NCI-H69 (cell line): ENCODE measurements around the gene REM2.
"Not testable (repeated sequence)": the region's sequence is repeated elsewhere in the genome, so short reads cannot be mapped to it uniquely, and the experiment has no call there.

ENCODE experiments used
- DNase-seq: peaks from one replicate; lab custom pipeline; 2025; lab: John Stamatoyannopoulos, UW

REM2 gene

GRCh38 chr14:22848351-22849164 lies 34.5 kb upstream of the REM2 start:
- DNase-seq, result peak; percentile 62

DNA sequence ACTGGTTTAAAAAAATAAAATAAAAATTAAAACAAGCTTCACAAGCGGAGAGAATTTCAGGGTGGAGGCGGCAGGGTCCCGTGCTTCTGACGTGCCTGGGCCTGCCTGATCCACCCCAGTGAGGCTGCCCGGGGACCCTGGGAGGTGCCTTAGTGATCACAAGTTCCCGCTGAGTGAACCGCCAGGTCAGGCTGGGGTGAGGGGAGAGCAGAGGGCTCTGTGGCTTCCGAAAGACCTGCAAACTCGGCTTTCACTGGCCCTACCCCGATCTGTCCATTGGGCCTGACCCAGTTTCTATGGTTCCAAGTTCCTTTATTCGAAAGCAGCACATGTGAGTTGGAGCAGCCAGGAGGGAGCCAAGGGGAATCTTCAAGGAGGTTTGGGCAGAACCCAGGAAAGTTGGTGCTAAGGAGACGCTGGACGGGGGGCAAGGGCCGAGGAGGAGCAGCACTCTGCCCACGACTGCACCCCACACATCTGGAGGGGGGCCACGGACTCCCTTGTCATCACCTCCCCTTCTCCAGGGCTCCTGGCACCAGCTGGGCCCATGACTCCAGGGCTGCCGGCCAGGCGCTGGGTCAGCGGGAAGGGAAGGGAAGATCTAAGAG lies 33.7 kb upstream of the REM2 start:
- peak; percentile 40 for DNase-seq

DNA sequence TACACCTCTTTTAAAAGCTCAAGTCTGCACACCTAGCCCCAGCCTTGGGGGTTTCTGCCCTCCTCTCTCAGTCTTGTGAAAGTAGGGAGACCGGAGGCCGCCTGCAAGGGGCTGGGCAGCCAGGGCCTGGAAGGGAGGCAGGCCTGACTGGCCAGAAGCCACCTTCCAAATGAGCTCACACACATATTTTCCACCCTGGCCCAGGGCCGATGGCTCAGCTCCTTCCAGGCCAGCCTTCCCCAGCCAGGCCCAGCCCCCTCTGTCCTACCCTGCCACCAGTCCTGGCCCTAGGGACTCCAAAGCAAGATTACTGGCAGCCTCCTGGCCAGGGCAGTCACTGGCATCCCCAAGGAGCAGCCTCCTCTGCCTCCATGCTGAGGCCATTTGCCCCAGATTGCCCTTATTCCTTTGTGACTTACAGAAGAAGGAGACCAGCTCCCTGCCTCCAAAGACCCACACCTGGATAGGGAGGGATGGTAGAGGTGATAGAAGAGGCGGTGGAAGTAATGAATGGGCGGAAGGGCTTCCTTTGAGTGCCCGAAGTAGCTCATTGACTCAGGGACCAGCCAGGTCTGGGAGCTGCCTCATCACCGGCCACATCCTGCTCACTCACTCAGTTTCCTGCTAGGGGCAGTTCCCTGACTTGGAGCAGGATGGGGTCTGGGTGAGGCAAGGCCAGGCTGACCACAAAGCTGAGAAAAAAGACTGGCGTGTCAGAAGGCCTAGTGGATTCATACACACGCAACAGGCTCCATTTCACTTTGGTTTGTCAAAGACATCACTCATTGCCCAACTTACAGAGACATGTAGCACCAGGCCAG lies 31.9 kb upstream of the REM2 start:
- DNase-seq, result no peak

- DNase-seq, result not testable (repeated sequence)
Observed at GRCh38 chr14:22852178-22852577, 30.8 kb upstream of the REM2 start.

DNA sequence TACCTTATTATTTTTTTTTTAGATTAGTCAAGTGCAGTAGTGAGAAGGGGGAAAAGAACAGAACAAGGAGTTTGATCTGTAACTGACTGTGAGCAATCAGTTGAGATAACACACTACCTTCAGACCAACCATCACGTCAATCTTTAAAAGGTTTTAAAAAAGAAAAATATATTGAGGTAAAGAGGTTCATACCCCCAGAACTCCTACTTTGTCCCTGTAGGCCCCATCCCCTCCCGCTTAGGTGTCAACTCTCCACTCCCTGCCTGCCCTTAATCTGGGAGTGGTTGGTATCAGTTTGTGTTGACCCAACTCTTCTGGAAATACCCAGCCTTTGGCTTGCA lies 30.5 kb upstream of the REM2 start:
- DNase-seq, result no peak

- DNase-seq, result peak; percentile 84
Observed at GRCh38 chr14:22852940-22853767, 29.9 kb upstream of the REM2 start.

GRCh38 chr14:22854296-22854695 lies 28.7 kb upstream of the REM2 start:
- not testable (repeated sequence) for DNase-seq

DNA sequence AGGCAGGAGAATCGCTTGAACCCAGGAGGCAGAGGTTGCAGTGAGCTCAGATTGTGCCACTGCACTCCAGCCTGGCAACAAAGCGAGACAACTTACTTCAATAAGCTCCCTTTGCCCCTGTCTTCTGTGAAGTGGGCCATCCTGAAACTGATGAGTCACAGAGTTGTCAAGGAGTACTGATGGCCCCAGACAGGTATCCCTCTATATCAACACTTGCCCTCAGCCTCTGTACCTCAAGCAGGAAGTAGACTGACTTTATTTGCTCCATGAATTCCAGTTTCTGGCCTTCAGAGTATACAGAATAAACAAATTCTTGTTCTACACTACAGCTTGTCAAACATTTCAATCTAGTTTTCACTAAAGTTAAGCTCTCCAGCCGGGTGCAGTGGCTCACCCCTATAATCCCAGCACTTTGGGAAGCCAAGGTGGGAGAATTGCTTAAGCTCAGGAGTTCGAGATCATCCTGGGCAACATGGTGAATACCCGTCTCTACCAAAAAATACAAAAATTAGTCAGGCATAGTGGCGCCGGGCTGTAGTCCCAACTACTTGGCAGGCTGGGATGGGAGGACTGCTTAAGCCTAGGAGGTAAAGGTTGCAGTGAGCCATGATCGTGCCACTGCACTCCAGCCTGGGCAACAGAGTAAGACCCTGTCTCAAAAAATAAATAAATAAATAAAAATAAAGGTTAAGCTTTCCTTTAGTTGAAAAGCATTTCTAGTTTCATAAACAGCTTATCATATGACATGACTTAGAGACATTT lies 27.9 kb upstream of the REM2 start:
- no peak for DNase-seq

DNA sequence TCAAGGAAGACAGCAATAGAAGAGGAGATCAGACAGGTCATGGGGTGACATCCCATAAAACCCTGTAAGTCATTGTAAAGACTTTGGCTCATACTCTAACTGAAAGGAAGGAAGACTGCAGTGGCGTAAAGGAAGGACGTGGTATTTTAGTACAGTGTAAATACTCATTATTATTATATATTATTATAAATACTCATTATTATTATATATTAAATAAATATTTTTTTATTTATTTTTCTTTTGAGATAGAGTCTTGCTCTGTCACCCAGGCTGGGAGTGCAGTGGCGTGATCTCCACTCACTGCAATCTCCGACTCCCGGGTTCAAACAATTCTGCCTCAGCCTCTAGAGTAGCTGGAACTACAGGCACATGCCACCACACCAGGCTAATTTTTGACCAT lies 26.6 kb upstream of the REM2 start:
- DNase-seq, result no peak

- DNase-seq, result not testable (repeated sequence)
Observed at GRCh38 chr14:22860377-22860776, 22.6 kb upstream of the REM2 start.

GRCh38 chr14:22861651-22862050 lies 21.4 kb upstream of the REM2 start:
- DNase-seq, result no peak

- no peak for DNase-seq
Observed at GRCh38 chr14:22864979-22865378, 18.0 kb upstream of the REM2 start.

GRCh38 chr14:22865424-22866405 lies 17.3 kb upstream of the REM2 start:
- DNase-seq, result peak; percentile 46

GRCh38 chr14:22866874-22867273 lies 16.1 kb upstream of the REM2 start:
- no peak for DNase-seq

DNA sequence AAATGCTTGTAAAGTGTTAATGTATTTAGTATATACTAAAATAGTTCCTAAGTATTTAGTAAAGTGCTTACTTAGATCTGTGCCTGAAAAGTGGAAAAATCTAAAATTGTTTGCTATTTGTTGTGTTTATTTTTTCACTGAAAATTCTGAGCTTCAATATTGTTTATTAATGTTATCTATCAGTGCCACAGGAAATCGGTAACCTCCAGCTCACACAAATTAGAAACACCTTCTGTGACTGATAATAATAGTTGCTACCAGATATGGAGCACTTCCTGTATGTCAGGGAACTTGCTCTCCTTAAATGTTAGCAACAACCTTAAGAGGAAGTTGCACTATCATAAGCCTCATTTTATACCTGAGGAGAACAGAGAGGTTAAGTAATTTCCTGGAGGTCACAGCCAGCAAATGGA lies 12.2 kb upstream of the REM2 start:
- no peak for DNase-seq

DNA sequence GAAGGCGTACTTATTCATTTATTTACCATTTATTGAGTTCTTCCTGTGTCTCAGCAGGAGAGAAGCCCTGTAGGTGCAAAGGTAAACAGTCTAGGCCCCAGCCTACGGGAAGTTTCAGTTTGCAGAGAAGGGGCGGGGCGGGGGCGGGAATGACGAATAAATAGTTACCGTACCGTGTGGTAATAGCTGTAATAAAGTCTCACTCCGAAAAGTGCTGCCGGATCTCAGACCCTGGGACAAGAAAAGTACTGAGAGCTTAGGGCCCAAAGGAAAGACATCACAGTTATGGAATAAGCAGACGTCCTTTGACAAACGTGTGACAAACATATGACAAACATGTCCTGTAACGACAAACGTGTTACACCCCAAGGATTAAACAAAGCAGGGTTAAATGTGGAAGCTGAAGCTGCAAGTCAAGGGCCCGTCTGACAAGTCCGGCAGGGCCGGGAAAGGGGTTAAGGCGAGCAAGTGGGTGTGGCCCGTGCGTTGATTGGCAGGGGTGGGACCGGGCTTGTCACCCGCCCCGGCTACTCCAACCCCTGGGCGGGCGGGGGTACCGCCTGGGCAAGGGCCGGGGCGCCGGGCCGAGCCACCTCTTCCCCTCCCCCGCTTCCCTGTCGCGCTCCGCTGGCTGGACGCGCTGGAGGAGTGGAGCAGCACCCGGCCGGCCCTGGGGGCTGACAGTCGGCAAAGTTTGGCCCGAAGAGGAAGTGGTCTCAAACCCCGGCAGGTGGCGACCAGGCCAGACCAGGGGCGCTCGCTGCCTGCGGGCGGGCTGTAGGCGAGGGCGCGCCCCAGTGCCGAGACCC lies 11.6 kb upstream of the REM2 start, which contains the start of gene LRP10:
Gene LRP10, plus strand, starts transcription at position 517 of the 809 bp plus-strand sequence. CDS start 564 bp downstream, outside the sequence.
- DNase-seq, result peak; percentile 95

DNA sequence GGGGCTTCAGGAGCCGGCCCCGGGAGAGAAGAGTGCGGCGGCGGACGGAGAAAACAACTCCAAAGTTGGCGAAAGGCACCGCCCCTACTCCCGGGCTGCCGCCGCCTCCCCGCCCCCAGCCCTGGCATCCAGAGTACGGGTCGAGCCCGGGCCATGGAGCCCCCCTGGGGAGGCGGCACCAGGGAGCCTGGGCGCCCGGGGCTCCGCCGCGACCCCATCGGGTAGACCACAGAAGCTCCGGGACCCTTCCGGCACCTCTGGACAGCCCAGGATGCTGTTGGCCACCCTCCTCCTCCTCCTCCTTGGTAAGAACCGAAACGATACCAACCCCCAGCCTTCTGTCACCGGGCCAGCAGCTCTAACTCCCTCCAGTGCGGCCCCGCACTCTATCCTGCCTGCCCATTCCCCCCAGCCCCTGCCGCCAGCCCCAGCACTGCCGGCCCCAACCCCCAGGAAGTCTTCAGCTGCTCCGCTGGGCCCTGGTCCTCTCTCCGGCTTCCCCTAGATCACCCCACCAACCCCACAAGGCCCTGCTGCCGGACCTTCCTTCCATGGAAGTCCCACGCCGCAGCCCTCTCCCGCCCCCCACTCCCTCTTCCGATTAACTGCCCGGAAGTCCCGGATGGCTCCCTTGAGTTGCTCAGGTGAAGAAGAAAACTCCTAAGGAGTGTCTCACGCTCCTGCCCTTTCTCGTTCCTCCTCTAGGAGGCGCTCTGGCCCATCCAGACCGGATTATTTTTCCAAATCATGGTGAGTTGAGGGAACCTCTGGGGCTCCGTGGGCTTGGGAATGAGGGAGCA lies 10.8 kb upstream of the REM2 start:
- DNase-seq, result peak; percentile 91
